ENCODE results near the gene CDKL4.
"Not testable (repeated sequence)": the region's sequence is repeated elsewhere in the genome, so short reads cannot be mapped to it uniquely, and the experiment has no call there.

The CDKL4 gene

GRCh38 chr2:39243469-39244123 lies at the start of gene CDKL4:
Gene CDKL4, minus strand, starts transcription at chr2:39243970.
- no peak for DNase-seq

- no peak for DNase-seq
Measured at GRCh38 chr2:39290433-39290832, 46.7 kb upstream of the CDKL4 start.

DNA sequence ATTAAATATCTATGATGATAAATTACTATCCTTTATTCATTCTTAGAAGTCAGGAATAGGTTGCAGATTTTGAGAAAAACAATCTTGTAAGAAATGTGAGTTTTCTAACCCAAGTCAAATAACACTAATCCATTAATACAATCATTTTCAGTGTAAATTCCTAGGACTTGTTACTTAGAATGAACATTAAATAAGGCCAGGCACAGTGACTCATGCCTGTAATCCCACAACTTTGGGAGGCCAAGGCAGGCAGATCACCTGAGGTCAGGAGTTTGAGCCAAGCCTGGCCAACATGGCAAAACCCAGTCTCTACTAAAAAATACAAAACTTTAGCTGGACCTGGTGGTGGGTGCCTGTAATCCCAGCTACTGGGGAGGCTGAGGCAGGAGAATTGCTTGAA lies 45.8 kb upstream of the CDKL4 start:
- no peak for DNase-seq

DNA sequence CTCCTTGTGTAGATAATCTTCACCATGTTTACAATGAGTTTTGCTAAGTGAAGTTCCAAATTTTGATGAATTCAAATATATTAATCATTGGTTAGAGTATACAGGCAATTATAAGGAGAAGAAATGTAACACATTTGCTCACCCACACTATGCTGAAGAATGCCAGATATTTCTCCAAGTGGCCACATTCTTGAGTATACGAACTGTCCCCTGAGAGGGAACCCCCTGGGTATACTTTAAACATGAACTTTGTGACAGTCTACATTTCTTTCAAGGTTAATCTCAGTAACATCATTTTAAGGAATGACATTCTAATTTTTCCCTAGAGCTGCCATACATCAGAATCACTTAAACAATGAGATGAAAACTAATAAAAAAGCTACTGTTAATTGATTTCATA lies 39.8 kb upstream of the CDKL4 start:
- DNase-seq: no peak

DNA sequence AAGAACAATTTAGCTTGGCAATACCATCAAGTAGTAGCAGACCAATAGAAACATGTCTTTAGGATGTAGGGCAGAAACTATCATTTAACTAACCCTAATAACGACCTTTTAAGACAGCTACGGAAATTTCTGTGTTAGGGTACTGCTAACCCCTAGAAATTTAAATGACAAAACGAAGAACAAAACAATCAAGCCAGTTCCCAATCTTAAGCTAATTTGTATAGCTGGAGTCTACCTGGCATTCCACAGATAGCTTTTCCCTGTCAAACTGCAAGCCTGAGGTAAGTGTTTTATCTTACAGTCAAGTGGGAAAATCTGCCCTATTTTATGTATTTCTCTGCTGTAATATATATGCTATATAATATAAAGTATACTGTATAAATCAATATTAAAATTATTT lies 37.6 kb upstream of the CDKL4 start:
- no peak for DNase-seq

- DNase-seq: no peak
Measured at GRCh38 chr2:39275016-39275415, 31.2 kb upstream of the CDKL4 start.

DNA sequence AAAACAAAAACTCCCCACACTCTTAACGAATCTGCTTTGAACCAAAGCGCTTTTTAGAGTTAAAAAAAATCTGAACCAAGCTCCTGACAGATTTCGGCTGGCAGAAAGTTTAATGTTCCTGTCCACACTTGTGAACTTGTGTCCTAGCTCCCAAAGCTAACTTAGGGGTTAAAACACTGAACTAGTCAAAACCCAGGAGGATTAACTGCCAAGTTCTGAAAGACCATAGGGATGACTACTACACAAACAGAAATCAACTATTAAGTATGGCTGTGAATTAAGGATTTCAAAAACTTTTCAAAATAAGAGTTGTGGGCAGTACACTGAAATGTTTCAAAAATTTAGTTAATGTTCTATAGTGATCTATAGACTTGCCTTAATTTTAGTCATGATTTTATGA lies 26.2 kb upstream of the CDKL4 start:
- no peak for DNase-seq

DNA sequence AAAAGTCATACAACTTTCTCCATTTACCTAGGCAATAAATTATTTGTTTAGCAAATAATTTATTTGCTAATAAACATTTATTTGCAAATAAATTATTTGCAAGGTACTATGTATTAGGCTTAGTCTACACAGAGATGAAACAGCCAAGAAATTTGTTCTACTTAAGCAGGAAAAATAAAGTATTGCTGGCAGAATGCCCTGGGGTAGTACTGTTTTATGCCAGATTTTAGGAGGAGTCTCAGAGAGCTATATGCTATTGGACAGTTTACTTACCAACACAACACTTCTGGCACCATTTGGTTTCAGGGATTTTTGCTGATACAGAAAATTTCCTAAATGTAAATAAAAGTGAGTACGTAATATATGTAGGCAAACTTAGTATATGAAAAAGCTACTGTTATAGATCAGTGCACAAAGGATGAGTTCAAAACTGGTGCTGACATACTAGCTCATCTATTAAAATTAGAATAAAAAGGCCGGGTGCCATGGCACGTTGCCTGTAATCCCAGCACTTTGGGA lies 23.2 kb upstream of the CDKL4 start:
- DNase-seq: no peak

DNA sequence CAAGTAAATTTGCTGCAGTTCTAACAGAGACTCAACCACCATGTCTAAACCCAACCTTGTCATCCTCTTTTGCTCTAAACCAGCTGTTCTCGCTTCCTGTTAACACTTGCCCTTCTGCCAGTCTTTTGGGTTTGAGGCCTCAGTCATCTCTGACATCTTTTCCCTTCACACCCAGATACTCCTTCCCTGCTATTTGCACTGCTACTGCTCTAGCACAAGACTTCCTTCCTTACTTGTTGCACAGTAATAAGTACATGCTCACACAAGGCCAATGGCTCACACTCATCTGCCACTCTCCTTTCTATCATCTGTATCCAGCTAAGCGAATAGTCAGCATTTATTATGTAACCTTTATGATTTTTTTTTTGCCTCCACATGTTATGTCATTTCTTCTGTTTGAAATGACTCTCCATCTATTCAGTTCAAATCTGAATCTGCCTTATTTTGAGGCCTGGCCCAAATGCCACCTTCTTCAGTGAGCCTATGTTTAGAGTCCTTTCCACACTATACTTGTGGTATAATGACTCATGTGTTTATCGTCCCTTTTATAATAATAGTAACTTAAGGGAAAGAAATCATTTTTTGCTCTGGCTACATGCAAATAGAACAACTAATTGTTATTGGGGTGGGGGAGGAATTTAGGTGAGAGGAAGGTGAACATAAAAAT lies 22.5 kb upstream of the CDKL4 start:
- DNase-seq: no peak

DNA sequence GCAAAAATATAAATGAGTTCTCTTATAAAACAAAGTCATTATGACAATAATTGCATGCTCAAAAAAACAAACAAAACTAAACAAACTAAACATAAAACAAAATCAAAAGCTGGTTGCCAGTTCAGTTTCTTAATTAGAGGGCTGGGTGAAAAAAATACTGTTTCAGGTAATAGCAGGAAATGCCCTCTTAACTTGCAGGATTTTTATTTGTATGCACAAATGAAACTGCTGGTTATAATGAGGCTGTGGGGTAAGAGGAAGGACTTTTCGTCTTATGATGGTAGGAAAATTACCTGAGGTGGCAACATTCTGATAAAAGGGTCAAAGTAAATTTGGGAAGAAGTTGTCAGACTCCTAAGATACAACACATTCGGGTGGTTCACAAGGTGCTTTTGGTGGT lies 21.5 kb upstream of the CDKL4 start:
- no peak for DNase-seq

- no peak for DNase-seq
Measured at GRCh38 chr2:39264733-39265132, 21.0 kb upstream of the CDKL4 start.

- DNase-seq: no peak
Measured at GRCh38 chr2:39260087-39260486, 16.3 kb upstream of the CDKL4 start.

- DNase-seq: no peak
Measured at GRCh38 chr2:39256040-39256439, 12.3 kb upstream of the CDKL4 start.

GRCh38 chr2:39252888-39253518 lies 9.2 kb upstream of the CDKL4 start:
- no peak for DNase-seq

GRCh38 chr2:39247512-39248043 lies 3.8 kb upstream of the CDKL4 start:
- DNase-seq: no peak

GRCh38 chr2:39246382-39246980 lies 2.7 kb upstream of the CDKL4 start:
- no peak for DNase-seq

DNA sequence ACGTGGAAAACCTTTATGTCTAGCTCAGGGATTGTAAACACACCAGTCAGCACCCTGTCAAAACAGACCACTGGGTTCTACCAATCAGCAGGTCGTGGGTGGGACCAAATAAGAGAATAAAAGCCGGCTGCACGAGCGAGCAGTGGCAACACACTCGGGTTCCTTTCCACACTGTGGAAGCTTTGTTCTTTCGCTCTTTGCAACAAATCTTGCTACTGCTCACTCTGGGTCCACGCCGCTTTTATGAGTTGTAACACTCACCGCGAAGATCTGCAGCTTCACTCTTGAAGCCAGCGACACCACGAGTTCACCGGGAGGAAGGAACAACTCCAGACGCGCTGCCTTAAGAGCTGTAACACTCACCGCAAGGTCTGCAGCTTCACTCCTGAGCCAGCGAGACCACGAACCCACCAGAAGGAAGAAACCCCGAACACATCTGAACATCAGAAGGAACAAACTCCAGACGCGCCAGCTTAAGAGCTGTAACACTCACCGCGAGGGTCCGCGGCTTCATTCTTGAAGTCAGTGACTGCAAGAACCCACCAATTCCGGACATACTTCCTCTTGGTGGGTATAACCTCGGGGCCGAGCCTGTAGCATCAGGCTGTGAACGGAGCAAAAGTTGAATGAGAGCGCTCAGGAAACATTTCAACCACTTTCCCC lies 1.3 kb upstream of the CDKL4 start:
- not testable (repeated sequence) for DNase-seq

DNA sequence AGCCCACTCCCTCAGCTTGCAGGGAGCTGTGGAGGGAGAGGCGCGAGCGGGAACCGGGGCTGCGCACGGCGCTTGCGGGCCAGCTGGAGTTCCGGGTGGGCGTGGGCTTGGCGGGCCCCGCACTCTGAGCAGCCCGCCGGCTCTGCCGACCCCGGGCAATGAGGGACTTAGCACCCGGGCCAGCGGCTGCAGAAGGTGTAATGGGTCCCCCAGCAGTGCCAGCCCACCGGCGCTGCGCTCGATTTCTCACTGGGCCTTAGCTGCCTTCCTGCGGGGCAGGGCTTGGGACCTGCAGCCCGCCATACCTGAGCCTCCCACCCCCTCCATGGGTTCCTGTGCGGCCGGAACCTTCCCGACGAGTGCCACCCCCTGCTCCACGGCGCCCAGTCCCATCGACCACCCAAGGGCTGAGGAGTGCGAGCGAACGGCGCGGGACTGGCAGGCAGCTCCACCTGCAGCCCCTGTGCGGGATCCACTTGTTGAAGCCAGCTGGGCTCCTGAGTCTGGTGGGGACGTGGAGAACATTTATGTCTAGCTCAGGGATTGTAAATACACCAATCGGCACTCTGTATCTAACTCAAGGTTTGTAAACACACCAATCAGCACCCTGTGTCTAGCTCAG lies 582 bp upstream of the CDKL4 start:
- not testable (repeated sequence) for DNase-seq

- DNase-seq: no peak
Measured at GRCh38 chr2:39241588-39241987, 2.2 kb downstream of the CDKL4 start.

GRCh38 chr2:39240758-39241157 lies 3.0 kb downstream of the CDKL4 start:
- no peak for DNase-seq

GRCh38 chr2:39234754-39235153 lies 9.0 kb downstream of the CDKL4 start:
- no peak for DNase-seq

- DNase-seq: no peak
Measured at GRCh38 chr2:39232141-39232540, 11.6 kb downstream of the CDKL4 start.
